Sigmoid colon (tissue), 7 donors: ENCODE results near the gene AMZ2. TPM values are rescaled to one million over a fixed set of nuclear protein-coding genes. Genes with fewer than 3 reads are reported as not detected.
"Not testable (repeated sequence)": the region's sequence is repeated elsewhere in the genome, so short reads cannot be mapped to it uniquely, and the experiment has no call there.

Source experiments
- DNase-seq: peaks from one replicate; pipeline ENCODE4 v3.0.0-alpha.2; 2019
- H3K27ac ChIP-seq, 4 donors: fragments of 200-600 bp; sonication (generic); one replicate each; pipeline ENCODE4 v1.5.1; 2016 to 2019; ENCODE audit warnings: mild to moderate bottlenecking in 1 of 4
- H3K27me3 ChIP-seq, 3 donors: fragments of 200-600 bp; sonication (generic); one replicate each; pipeline ENCODE4 v1.5.1; 2019; ENCODE audit warnings: mild to moderate bottlenecking in 1 of 3
- H3K36me3 ChIP-seq, 4 donors: fragments of 200-600 bp; sonication (generic); one replicate each; pipeline ENCODE4 v1.5.1; 2016 to 2019
- H3K4me1 ChIP-seq, 4 donors: fragments of 200-600 bp; sonication (generic); one replicate each; pipeline ENCODE4 v1.5.1; 2017 to 2019
- H3K4me3 ChIP-seq, 4 donors: fragments of 200-600 bp; sonication (generic); one replicate each; pipeline ENCODE4 v1.5.1; 2017 to 2019; ENCODE audit warnings: mild to moderate bottlenecking in 2 of 4, moderate library complexity in 1 of 4
- H3K9me3 ChIP-seq, 4 donors: fragments of 200-600 bp in 3 of 4; sonication (generic) in 3 of 4; one replicate each; pipeline versions ENCODE4 v1.5.1 to v1.6.1; 2013 to 2019
- EP300 ChIP-seq, 4 donors: sonication (generic); formaldehyde crosslinking; IDR thresholded peaks; one replicate each; pipeline ENCODE4 v1.6.1; 2017; ENCODE audit warnings: antibody characterized with exemption in 4 of 4
- POLR2A ChIP-seq, 2 donors: fragments of 450-650 bp; IDR thresholded peaks; one replicate each; pipeline ENCODE4 v1.6.1; 2016; ENCODE audit warnings: antibody characterized with exemption in 2 of 2, mild to moderate bottlenecking in 2 of 2, moderate library complexity in 2 of 2
- POLR2AphosphoS5 ChIP-seq, 4 donors: sonication (generic); formaldehyde crosslinking; IDR thresholded peaks; one replicate each; pipeline ENCODE4 v1.6.1; 2017; ENCODE audit warnings: antibody characterized with exemption in 4 of 4
- WGBS, 2 donors: extraction: QIAGEN DNeasy Blood & Tissue Kit; methylation state at CpG; one replicate each; pipeline ENCODE4 v1.1.7; 2013; 5-methylcytosine and 5-hydroxymethylcytosine counted together
- intact Hi-C: fragments of 100-400 bp; cut with DNase I; formaldehyde crosslinking; loops from one replicate; pipeline ENCODE4 v1.15.1; 2023
- polyA plus RNA-seq, 3 donors: library from polyadenylated mRNA; stranded (reverse); fragments of 200-250 nt; gene quantifications; one replicate each; pipeline ENCODE4 v1.2.3, GENCODE V29; 2013
- total RNA-seq, 4 donors: library from RNA; depleted of rRNA; stranded (reverse); fragments of >200 nt; gene quantifications; one replicate each; pipeline ENCODE4 v1.1.0, GENCODE V29; 2016
- TF ChIP-seq, protein P1 (sequence below), 4 experiments: fragments of 450-650 bp in 3 of 4; fragments of 200-600 bp in 1 of 4; IDR thresholded peaks; one replicate each; pipeline ENCODE4 v1.5.1; 2016 to 2019; ENCODE audit warnings: antibody characterized with exemption in 4 of 4, mild to moderate bottlenecking in 3 of 4, moderate library complexity in 2 of 4
- donor health status: healthy with polysubstance abuse.
- donor health status: Bipolar disorder and iron deficiency.
- donor health status: healthy.

Gene AMZ2
- total and polyA plus RNA-seq, 7 donors, result 30.8 to 80.1 (median 55.9) TPM

DNA sequence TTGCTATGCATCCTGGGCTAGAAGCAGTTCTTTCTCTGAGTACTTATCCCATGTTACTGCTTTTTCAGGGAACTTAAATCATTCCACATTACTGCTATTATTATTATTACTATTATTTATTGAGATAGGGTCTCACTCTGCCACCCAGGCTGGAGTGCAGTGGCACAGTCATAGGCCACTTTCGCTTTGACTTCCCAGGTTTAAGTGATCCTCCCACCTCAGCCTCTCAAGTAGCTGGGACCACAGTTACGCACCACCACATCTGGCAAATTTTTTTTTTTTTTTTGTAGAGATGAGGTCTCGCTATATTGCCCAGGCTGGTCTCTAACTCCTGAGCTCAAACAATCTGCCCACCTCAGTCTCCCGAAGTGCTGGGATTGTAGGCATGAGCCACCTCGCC is 28.4 kb upstream of the AMZ2 start:
- H3K27ac ChIP-seq, H3K4me3 ChIP-seq, H3K4me1 ChIP-seq, H3K9me3 ChIP-seq, DNase-seq, H3K36me3 ChIP-seq, H3K27me3 ChIP-seq, intact Hi-C loops: not testable (repeated sequence)
- 87 to 94% methylated on average over 5 of the region's 5 CpGs for WGBS, 2 donors

DNA sequence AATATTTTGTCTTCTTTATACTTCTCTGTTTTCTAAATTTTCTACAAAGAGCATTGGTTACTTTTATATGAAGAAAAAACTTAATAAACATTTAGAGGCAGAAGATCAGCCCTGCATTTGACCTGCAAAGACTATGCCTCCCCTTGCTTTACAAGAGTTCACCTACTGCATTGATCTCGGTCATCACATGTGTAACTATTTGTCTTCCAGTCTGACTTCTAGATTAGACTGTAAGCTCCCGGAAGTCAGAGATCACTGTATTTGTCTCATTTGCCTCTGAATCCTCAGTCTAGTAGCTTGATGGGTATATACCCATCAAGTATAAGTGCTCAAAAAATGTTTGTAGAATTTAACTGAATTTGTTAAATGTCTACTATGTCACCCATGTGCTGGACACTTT is 27.7 kb upstream of the AMZ2 start:
- H3K27me3 ChIP-seq, intact Hi-C loops, H3K9me3 ChIP-seq, H3K27ac ChIP-seq, H3K4me3 ChIP-seq, H3K36me3 ChIP-seq, H3K4me1 ChIP-seq, DNase-seq: not testable (repeated sequence)
- WGBS, 2 donors, result 78 to 95% methylated on average over 1 to 2 of the region's 2 CpGs

DNA sequence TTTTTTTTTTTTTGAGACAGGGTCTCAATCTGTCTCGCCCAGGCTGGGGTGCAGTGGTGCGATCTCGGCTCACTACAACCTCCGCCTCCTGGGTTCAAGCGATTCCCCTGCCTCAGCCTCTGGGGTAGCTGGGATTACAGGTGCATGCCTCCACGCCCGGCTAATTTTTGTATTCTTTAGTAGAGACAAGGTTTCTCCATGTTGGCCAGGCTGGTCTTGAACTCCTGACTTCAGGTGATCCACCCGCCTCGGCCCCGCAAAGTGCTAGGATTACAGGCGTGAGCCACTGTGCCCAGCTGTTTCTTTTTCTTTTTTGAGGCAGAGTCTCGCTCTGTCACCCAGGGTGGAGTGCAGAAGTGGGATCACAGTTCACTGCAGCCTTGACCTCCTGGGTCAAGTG is 27.1 kb upstream of the AMZ2 start:
- WGBS, 2 donors, result 92 to 94% methylated on average over 12 of the region's 12 CpGs
- H3K36me3 ChIP-seq, H3K9me3 ChIP-seq, H3K4me3 ChIP-seq, intact Hi-C loops, H3K27me3 ChIP-seq, H3K27ac ChIP-seq, DNase-seq, H3K4me1 ChIP-seq: not testable (repeated sequence)

DNA sequence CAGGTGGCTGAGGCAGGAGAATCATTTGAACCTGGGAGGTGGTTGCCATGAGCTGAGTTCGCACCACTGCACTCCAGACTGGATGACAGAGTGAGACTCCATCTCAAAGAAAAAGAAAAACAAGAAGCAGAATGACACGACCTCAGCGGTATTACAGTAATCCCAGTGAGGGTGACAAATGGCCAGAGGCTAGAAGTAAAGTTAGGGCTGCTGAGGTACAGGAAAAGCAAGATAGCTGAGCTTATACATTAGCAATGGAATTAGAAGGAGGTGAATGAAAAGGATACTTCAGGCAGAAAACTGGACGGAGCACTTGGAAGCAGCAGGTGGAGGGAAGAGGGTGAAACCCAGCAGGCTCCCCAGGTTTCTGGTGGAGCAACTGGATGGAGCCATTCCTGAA is 26.1 kb upstream of the AMZ2 start:
- no peak overlapping the region for H3K4me3 ChIP-seq
- TF ChIP-seq EP300 (IDR thresholded peaks at IDR 0.05) (no peak), POLR2A (IDR thresholded peaks at IDR 0.05) (no peak)
- H3K9me3 ChIP-seq, result no peaks in the 10 kb centered on the region
- no peaks in the 10 kb centered on the region for H3K36me3 ChIP-seq
- no peaks in the 10 kb centered on the region for H3K4me1 ChIP-seq
- DNase-seq, result no peak
- H3K27ac ChIP-seq, result no peak overlapping the region
- WGBS, 2 donors, result 84 to 87% methylated on average over 4 of the region's 4 CpGs
- intact Hi-C loops, result no loop called here
- H3K27me3 ChIP-seq, result no peaks in the 10 kb centered on the region

DNA sequence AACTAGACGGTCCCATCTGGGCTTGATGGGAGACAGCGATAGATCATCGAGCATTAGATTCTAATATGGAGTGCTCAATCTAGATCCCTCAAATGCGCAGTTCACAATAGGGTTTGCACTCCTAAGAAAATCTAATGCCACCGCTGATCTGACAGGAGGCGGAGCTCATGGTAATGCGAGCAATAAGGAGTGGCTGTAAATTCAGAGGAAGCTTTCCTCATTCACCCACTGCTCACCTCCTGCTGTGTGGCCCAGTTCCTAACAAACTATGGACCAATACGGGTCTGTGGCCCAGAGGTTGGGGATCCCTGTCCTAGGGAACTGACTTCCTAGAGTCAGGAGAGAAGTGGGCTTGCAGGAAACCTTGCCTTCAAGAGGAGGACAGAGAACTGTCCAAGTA is 25.2 kb upstream of the AMZ2 start:
- 82 to 87% methylated on average over 8 of the region's 8 CpGs for WGBS, 2 donors
- no peaks in the 10 kb centered on the region for H3K36me3 ChIP-seq
- no peaks in the 10 kb centered on the region for H3K9me3 ChIP-seq
- TF ChIP-seq POLR2A (IDR thresholded peaks at IDR 0.05) (no peak), POLR2AphosphoS5 (IDR thresholded peaks at IDR 0.05) (no peak)
- TF ChIP-seq, protein P1, sequence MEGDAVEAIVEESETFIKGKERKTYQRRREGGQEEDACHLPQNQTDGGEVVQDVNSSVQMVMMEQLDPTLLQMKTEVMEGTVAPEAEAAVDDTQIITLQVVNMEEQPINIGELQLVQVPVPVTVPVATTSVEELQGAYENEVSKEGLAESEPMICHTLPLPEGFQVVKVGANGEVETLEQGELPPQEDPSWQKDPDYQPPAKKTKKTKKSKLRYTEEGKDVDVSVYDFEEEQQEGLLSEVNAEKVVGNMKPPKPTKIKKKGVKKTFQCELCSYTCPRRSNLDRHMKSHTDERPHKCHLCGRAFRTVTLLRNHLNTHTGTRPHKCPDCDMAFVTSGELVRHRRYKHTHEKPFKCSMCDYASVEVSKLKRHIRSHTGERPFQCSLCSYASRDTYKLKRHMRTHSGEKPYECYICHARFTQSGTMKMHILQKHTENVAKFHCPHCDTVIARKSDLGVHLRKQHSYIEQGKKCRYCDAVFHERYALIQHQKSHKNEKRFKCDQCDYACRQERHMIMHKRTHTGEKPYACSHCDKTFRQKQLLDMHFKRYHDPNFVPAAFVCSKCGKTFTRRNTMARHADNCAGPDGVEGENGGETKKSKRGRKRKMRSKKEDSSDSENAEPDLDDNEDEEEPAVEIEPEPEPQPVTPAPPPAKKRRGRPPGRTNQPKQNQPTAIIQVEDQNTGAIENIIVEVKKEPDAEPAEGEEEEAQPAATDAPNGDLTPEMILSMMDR (IDR thresholded peaks at IDR 0.05), result no peak
- H3K27me3 ChIP-seq, result no peaks in the 10 kb centered on the region
- intact Hi-C loops, result no loop called here
- no peak overlapping the region for H3K4me3 ChIP-seq
- H3K27ac ChIP-seq, result no peak overlapping the region
- no peaks in the 10 kb centered on the region for H3K4me1 ChIP-seq
- DNase-seq, result no peak

DNA sequence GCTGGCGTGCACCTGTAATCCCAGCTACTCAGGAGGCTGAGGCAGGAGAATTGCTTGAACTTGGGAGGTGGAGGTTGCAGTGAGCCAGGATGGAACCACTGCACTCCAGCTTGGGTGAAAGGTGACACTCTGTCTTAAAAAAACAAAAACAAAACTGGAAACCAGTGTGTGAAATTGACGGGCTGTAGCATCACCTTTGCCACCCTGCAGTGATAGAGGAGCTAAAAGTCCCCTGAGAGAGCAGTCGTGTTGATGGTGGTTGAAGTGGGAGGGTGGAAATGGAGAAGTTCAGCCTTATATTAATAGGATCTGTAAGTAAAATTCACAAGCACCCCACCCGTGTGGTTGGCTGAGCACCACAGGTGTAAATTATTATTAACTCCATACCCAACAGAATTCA is 22.8 kb upstream of the AMZ2 start:
- H3K9me3 ChIP-seq, DNase-seq, H3K36me3 ChIP-seq, H3K4me1 ChIP-seq, H3K27ac ChIP-seq, H3K27me3 ChIP-seq, H3K4me3 ChIP-seq, intact Hi-C loops: not testable (repeated sequence)
- 54 to 74% methylated on average over 3 to 4 of the region's 4 CpGs for WGBS, 2 donors

DNA sequence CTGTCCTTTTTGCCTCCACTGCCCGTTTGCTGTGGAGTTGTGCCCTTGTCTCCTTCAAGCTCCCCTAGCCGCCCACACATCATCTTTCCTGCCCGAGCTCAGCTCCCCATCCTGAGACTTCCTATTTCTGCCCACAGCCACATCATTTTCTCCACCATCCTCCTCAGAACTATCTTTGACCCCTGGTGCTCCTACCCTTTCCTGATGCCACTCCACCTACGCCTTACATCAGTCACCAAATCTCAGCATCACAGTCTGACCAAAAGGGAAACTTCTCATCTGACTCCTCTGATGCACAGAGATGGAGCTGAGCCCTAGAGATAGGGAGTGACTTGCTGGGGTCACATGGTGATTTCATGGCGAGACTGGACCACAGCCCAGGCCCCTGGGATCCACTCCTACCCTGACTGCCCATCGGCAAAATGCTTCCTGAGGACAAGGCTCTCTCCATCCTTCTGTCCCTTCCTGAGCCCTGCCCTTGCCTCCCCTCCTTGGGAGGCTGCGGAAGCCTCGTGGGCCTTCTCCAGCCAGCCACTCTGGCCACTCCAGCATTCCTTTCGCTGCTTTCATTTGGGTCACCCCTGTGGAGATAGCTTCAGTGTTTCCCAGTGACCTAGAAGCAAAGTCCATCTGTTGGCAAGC is 19.7 kb upstream of the AMZ2 start:
- H3K36me3 ChIP-seq, H3K27me3 ChIP-seq, DNase-seq, H3K27ac ChIP-seq, H3K9me3 ChIP-seq, H3K4me3 ChIP-seq, H3K4me1 ChIP-seq, intact Hi-C loops: not testable (repeated sequence)
- WGBS, 2 donors, result 79 to 88% methylated on average over 9 of the region's 9 CpGs

DNA sequence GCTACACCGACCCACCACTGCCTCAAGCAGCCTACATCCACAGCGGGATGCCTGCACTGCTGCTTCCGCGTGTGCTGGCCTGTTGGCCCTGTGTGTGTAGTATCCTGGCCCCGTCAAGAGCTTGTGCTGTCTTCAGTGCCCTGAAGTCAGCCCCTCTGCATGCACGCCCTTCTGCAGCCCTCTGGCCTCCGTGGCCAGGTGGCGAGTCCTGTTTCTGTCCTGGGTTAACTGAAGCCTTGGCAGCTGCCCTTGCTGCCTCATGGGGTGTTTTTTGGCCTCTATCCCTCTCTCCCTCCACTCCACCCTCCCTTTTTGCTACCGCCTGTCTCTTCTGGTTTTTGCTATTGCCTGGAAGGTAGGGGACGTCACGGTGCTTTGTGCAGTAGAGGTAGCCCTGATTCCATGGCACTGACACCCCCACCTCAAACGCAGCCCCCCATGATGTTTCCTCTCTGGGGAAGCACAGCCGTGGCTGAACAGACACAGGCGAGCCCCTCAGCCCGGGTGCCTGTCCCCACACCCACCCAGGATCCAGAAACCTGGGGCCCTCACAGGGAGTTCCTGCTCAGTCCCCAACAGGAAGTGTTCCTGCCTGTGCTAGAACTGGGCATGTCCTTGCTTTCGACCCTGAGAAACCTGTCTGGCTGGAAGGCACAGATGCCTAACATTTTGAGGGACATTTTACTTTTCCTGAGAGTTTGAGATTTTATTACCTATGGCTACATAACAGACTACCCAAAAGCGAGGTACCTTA is 18.8 kb upstream of the AMZ2 start:
- TF ChIP-seq POLR2A (IDR thresholded peaks at IDR 0.05) (no peak), EP300 (IDR thresholded peaks at IDR 0.05) (no peak), POLR2AphosphoS5 (IDR thresholded peaks at IDR 0.05) (no peak)
- TF ChIP-seq, protein P1 (IDR thresholded peaks at IDR 0.05), result no peak
- H3K27me3 ChIP-seq, result no peaks in the 10 kb centered on the region
- H3K27ac ChIP-seq, result no peak overlapping the region
- no peak overlapping the region for H3K4me3 ChIP-seq
- H3K36me3 ChIP-seq, result no peaks in the 10 kb centered on the region
- no peak for DNase-seq
- H3K9me3 ChIP-seq, result no peaks in the 10 kb centered on the region
- no peaks in the 10 kb centered on the region for H3K4me1 ChIP-seq
- intact Hi-C loops, result no loop called here
- WGBS, 2 donors, result 82 to 84% methylated on average over 17 of the region's 17 CpGs
